NCI-H2196 treated with DMSO at 0.1 percent for 48 hours (cell line): ENCODE results near the gene TM2D1.

ENCODE experiments used
- DNase-seq: peaks from one replicate; lab custom pipeline; 2025; ENCODE audit not compliant: unreplicated experiment; lab: John Stamatoyannopoulos, UW

Gene TM2D1

GRCh38 chr1:61645476-61645875 is 79.5 kb downstream of the TM2D1 start:
- no peak for DNase-seq

GRCh38 chr1:61644303-61644702 is 80.6 kb downstream of the TM2D1 start:
- no peak for DNase-seq

GRCh38 chr1:61642475-61643232 is 82.3 kb downstream of the TM2D1 start:
- peak; percentile 84 for DNase-seq

- peak; percentile 25 for DNase-seq
Observed at GRCh38 chr1:61641578-61642336, 83.2 kb downstream of the TM2D1 start.

GRCh38 chr1:61640531-61641530 is 84.1 kb downstream of the TM2D1 start:
- DNase-seq, result peak; percentile 77

GRCh38 chr1:61639608-61640336 is 85.2 kb downstream of the TM2D1 start:
- DNase-seq, result no peak

GRCh38 chr1:61638911-61639605 is 85.9 kb downstream of the TM2D1 start:
- peak; percentile 16 for DNase-seq

GRCh38 chr1:61638296-61638695 is 86.6 kb downstream of the TM2D1 start:
- no peak for DNase-seq

GRCh38 chr1:61637470-61637869 is 87.5 kb downstream of the TM2D1 start:
- DNase-seq, result no peak

GRCh38 chr1:61636814-61637213 is 88.1 kb downstream of the TM2D1 start:
- no peak for DNase-seq

GRCh38 chr1:61636376-61636775 is 88.6 kb downstream of the TM2D1 start:
- DNase-seq, result no peak

- no peak for DNase-seq
Observed at GRCh38 chr1:61635557-61635956, 89.4 kb downstream of the TM2D1 start.

- DNase-seq, result no peak
Observed at GRCh38 chr1:61631436-61631835, 93.5 kb downstream of the TM2D1 start.
